Cortex of kidney (tissue), 1 donor: ENCODE results near the gene YIF1B.
"Not testable (repeated sequence)": the region's sequence is repeated elsewhere in the genome, so short reads cannot be mapped to it uniquely, and the experiment has no call there.

Experiments used
- DNase-seq: peaks from one replicate; lab custom pipeline; 2025; lab: John Stamatoyannopoulos, UW

Gene YIF1B

GRCh38 chr19:38274739-38275138 lies 41.0 kb downstream of the YIF1B start:
- DNase-seq, result no peak

DNA sequence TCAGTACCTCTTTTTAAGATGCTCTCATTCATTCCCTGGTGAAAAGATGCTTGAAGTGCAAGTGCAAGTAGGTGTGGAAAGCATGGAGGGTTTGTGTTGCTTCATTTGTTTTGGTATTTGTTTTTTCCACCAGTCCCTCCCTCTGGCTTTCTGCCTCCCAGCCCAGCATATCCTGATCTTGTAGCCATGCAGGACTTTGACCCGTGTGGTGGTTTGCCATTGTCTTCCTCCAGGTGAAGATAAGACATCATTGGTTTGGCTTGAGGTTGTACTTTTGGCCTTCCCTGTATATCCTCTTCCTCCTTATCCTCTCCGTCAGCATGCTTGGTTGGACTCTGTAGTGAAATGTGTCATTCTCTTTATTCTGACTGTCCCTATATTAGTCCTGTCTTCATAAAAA lies 42.2 kb downstream of the YIF1B start:
- DNase-seq, result no peak

- DNase-seq, result no peak
Observed at GRCh38 chr19:38270587-38271167, 45.1 kb downstream of the YIF1B start.

- no peak for DNase-seq
Observed at GRCh38 chr19:38268539-38268938, 47.2 kb downstream of the YIF1B start.

GRCh38 chr19:38267761-38268483 lies 47.8 kb downstream of the YIF1B start:
- no peak for DNase-seq

DNA sequence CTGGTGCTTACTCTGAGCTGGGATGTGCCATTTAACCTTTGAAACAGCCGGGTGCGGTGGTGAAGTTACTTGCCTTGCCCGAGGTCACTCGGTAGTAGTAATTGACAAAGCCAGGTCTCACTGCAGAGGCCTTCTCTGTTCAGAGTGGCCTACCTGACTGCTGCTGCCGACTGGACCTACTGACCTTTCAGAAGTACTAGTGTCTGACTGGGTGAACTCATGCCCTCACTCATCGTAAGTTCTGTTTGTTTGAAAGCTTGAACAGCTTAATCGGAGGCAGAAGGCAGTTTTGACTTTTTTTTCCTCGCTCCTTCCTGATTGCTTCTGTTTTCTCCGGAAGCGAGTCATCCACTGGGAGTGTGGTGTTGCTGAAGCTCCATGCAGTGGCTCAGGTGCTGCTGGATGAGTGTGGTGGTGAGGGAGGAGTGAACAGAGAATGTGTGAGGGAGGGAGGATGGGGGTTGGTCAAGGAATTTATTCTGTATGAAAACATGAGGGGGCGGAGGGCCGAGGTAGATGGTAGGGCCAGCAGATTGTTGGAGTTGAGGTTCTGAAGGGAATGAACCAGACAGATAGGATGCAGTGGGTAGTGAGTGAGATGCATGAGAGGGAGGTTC lies 48.7 kb downstream of the YIF1B start:
- no peak for DNase-seq

- DNase-seq, result no peak
Observed at GRCh38 chr19:38265921-38266429, 49.8 kb downstream of the YIF1B start.

GRCh38 chr19:38265213-38265861 lies 50.4 kb downstream of the YIF1B start:
- DNase-seq, result no peak

DNA sequence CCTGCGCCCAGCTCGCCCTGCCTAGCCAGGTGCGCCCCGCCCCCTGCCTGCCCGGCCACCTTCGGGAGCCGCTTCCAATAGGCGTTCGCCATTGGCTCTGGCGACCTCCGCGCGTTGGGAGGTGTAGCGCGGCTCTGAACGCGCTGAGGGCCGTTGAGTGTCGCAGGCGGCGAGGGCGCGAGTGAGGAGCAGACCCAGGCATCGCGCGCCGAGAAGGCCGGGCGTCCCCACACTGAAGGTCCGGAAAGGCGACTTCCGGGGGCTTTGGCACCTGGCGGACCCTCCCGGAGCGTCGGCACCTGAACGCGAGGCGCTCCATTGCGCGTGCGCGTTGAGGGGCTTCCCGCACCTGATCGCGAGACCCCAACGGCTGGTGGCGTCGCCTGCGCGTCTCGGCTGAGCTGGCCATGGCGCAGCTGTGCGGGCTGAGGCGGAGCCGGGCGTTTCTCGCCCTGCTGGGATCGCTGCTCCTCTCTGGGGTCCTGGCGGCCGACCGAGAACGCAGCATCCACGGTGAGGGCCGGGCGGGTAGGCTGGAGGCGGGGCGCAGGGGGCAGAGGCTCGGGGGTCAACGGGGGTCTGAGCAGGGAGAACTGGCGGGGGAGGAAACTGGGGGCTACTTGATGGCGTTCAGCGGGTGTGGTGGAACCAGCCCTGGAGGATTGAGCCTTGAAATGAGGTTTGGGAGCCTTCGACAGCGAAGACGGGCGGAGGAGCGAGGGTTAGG lies 51.1 kb downstream of the YIF1B start, which contains the start of gene SPINT2:
Gene SPINT2, plus strand, starts transcription at position 88 of the 727 bp plus-strand sequence. Its CDS starts 320 bp downstream, at position 408.
- DNase-seq, result no peak

DNA sequence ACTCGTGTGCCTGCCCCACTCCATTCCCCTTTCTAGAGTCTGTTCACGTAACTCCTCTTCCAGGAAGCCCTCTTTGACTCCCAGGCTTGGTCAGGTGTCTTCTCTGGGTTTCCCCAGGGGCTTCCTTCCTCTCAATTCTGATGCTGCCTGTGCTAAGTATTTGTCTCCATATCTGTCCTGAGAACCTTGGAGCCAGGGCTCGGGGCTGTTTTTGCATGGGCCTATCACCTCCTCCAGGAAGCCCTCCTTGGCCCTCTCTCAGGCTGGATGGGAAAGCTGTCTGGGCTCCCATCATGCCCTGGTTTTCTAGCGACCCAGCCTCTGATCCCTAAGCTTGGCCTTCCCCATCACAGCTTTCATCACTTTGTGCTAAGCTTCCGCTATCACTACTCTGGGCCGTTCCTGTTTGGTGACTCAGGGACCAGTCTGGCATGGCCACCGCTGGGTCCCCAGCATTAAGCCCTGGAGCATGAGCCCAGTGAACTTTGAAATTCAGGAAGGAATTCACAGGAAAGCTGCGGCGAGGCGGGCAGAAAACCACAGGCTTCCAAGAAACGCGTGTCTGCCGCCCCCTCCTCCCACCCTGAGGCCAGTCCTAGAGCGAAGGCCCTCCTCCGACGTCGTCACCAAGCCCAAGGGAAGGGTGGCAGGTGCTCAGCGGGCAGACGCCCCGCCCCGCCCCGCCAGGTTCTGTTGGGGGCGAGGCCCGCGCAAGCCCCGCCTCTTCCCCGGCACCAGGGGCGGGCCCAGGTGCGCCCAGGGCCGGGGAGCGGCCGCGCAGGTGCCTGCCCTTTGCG lies 51.9 kb downstream of the YIF1B start:
- no peak for DNase-seq

DNA sequence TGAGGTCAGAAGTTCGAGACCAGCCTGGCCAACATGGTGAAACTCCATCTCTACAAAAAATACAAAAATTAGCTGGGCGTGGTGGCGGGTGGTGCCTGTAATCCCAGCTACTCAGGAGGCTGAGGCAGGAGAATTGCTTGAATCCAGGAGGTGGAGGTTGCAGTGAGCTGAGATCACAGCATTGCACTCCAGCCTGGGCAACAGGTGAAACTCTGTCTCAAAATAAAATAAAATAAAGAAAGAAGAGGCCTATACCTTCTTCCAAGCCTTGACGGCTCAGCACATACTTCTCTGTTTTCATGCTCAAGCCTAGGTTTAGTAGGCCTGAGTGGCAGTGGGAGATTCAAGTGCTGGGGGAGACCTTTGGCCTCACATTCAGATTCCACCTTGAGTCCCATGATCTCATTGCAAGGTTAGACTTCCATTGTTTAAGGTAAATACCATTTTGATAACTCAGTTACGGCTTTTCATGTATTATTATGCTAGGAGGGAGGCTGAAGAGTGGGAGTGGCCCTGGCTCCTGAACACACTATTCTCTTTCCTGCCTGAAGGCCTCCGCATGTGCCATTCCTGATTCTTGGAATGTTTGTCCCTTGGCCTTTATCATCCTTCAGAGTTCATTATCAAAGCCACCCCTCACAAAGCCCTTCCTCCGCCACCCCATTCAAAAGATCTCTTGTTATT lies 53.0 kb downstream of the YIF1B start:
- no peak for DNase-seq

DNA sequence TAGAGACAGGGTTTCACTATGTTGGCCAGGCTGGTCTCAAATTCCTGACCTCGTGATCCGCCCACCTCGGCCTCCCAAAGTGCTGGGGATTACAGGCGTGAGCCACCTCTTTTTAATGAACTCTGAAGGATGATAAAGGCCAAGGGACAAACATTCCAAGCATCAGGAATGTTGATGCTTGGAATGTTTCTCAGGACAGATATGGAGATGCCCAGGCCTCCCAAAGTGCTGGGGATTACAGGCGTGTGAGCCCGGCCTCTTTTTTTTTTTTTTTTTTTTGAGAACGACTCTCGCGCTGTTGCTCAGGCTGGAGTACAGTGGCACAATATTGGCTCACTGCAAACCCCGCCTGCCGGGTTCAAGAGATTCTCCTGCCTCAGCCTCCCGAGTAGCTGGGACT lies 53.8 kb downstream of the YIF1B start:
- DNase-seq, result not testable (repeated sequence)

GRCh38 chr19:38255383-38256014 lies 60.2 kb downstream of the YIF1B start:
- DNase-seq, result no peak

GRCh38 chr19:38253788-38254187 lies 62.0 kb downstream of the YIF1B start:
- DNase-seq, result no peak
